Immature natural killer cell (primary cell): ENCODE results near the gene FLYWCH1. TPM values are rescaled to one million over a fixed set of nuclear protein-coding genes. Genes with fewer than 3 reads are reported as not detected.
A peak's percentile ranks its signal among the peaks of the same experiment; 100 is the strongest.
"Not testable (repeated sequence)": the region's sequence is repeated elsewhere in the genome, so short reads cannot be mapped to it uniquely, and the experiment has no call there.

Experiments
- DNase-seq, 3 donors: peaks; one replicate each; pipeline ENCODE4 v3.0.0; 2022; ENCODE audit warnings: mixed read lengths in 1 of 3
- H3K27ac Mint-ChIP-seq, 6 donors: one replicate each; pipeline ENCODE4 v1.8.0; 2020; ENCODE audit warnings: mixed read lengths in 6 of 6, mild to moderate bottlenecking in 5 of 6, inconsistent platforms in 4 of 6, moderate library complexity in 3 of 6
- H3K27me3 Mint-ChIP-seq, 3 donors: one replicate each; pipeline ENCODE4 v1.8.0; 2020 to 2021; ENCODE audit warnings: low read depth in 3 of 3, mild to moderate bottlenecking in 3 of 3, mixed read lengths in 3 of 3, moderate library complexity in 3 of 3, inconsistent platforms in 1 of 3
- H3K36me3 Mint-ChIP-seq, 3 donors: one replicate each; pipeline ENCODE4 v1.8.0; 2020; ENCODE audit warnings: mixed read lengths in 3 of 3, inconsistent platforms in 2 of 3, mild to moderate bottlenecking in 2 of 3
- H3K4me1 Mint-ChIP-seq, 2 donors: one replicate each; pipeline ENCODE4 v1.8.0; 2020; ENCODE audit warnings: inconsistent platforms in 2 of 2, mild to moderate bottlenecking in 2 of 2, mixed read lengths in 2 of 2, moderate library complexity in 1 of 2
- H3K4me3 Mint-ChIP-seq, 5 donors: one replicate each; pipeline ENCODE4 v1.8.0; 2020; ENCODE audit warnings: mild to moderate bottlenecking in 5 of 5, mixed read lengths in 5 of 5, inconsistent platforms in 3 of 5, moderate library complexity in 3 of 5
- H3K9me3 Mint-ChIP-seq, 6 donors: one replicate each; pipeline ENCODE4 v1.8.0; 2020; ENCODE audit warnings: mild to moderate bottlenecking in 6 of 6, mixed read lengths in 6 of 6, inconsistent platforms in 4 of 6, moderate library complexity in 3 of 6
- polyA plus RNA-seq, 3 donors: library from polyadenylated mRNA; unstranded; fragments of 300-500 nt; fragmentation: Illumina TruSeq; gene quantifications; one replicate each; pipeline ENCODE4 v1.2.3, GENCODE V29; 2021

Gene FLYWCH1
- polyA plus RNA-seq, 3 donors from 2014 or later: 2.5 to 16.1 (median 4.8) TPM

DNA sequence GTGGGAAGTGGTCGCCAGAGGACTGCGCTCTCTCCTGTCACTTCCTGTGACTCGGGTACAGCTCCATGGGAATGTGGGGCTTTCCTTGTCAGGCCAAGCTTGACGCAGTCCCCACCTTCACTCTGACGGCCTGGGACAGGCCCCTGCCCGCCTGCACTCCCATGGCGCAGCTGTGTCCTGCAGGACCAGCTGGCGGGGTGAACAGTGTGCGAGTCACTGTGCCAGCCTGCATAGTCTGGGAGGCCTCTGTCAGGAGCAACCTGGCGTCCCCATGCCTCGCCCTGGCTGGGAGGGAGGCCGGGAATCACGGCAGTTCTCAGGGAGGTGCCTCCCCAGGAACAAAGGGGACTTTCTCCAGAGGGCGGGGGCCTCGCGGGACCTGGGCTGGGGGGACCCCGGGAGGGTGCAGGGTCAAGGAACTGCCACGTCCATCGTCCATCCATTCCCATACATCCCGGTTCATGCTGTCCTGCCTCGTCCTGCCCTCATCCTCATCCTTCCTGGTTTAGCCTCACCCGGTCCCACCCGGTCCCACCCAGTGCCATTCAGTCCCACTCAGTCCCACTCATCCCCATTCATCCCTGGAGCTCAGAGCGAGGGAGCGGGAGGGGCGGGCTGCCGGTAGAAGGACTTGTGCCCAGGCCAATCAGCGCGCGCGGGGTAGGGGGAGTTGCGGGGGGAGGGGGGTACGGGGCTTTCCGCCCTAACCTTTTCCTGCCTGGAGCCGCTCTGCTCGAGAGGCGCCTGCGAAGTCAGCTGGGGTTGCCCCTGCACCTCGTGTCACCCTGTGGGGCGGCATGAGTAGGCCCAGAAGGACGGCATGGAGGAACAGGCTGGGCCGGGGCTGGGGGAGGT is 13.4 kb downstream of the FLYWCH1 start:
- peaks cover 0 to 7% (median 4%) of the 10 kb centered on the region in 3 donors for H3K36me3 Mint-ChIP-seq
- no peak overlapping the region for H3K4me3 Mint-ChIP-seq
- no peak for DNase-seq
- H3K9me3 Mint-ChIP-seq: no peaks in the 10 kb centered on the region
- no peaks in the 10 kb centered on the region for H3K27me3 Mint-ChIP-seq
- H3K27ac Mint-ChIP-seq: no peak overlapping the region
- H3K4me1 Mint-ChIP-seq: peaks cover 6 to 10% of the 10 kb centered on the region in 2 donors

DNA sequence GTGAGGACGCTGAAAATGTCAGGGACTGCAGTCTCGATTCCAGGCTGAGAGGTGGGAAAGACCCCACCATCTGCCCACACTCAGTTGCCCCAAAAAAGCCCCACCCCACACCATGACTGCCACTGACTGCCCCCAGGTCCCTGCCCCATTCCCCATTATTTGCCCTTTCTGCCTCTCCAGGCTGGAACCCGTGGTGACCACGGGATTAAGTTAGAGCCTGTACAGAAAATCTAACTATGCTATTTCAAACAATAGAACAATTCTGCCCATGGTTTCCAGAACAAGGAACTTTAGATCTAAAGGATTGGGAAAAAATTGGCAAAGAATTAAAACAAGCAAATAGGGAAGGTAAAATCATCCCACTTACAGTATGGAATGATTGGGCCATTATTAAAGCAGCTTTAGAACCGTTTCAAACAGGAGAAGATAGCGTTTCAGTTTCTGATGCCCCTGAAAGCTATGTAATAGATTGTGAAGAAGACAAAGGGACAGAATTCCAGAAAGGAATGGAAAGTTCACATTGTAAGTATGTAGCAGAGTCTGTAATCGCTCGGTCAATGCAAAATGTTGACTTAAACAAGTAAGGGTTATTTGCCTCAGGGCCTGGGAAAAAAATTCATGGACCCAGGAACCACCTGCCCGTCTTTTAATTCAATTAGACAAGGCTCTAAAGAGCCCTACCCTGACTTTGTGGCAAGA is 14.4 kb downstream of the FLYWCH1 start:
- Mint-ChIP-seq H3K36me3 (peaks cover 0 to 7% (median 4%) of the 10 kb centered on the region in 3 donors), H3K4me1 (peaks cover 6 to 10% of the 10 kb centered on the region in 2 donors), H3K27me3 (no peaks in the 10 kb centered on the region), H3K27ac (peak overlapping the region in 4 of 6 donors; percentile 2 to 81 (median 57)), H3K9me3 (no peaks in the 10 kb centered on the region), H3K4me3 (no peak overlapping the region)
- DNase-seq: no peak

DNA sequence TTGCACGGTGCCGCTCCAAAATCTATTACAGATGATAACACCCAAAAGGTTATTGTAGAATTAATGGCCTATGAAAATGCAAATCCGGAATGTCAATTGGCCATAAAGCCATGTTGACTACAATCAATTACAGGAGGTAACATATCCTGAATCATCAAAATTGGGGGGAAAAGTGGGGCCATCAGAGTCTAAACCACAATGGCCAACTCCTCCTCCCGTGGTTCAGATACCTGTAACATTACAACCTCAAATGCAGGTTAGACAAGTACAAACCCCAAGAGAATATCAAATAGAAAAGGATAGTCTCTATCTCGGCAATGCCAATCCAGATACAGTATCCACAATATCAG is 14.9 kb downstream of the FLYWCH1 start:
- no peaks in the 10 kb centered on the region for H3K9me3 Mint-ChIP-seq
- no peak for DNase-seq
- peaks cover 0 to 7% (median 4%) of the 10 kb centered on the region in 3 donors for H3K36me3 Mint-ChIP-seq
- peak overlapping the region in 5 of 6 donors; percentile 2 to 81 (median 62) for H3K27ac Mint-ChIP-seq
- H3K4me1 Mint-ChIP-seq: peaks cover 6 to 10% of the 10 kb centered on the region in 2 donors
- H3K27me3 Mint-ChIP-seq: no peaks in the 10 kb centered on the region
- peak overlapping the region in 4 of 5 donors; percentile 15 to 46 (median 44) for H3K4me3 Mint-ChIP-seq

DNA sequence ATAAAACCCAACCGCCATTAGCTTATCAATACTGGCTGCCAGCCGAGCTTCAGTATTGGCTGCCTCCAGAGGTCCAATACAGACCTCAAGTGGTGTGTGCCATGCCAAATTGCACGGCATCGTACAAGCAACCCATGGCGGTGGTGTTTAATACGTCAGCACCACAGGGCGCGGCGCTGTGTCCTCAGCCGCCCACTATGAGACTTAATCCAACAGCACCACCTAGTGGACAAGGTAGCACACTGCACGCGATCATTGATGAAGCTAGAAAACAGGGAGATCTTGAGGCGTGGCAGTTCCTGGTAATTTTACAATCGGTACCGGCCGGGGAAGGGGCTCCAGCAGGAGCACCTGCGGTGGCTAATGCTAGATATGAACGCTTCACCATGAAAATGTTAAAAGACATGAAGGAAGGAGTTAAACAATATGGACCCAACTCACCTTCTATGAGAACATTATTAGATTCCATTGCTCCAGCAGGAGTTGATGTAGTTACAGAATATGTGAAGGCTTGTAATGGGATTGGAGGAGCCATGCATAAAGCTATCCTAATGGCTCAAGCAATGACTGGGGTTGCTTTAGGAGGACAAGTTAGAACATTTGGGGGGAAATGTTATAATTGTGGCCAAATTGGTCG is 15.4 kb downstream of the FLYWCH1 start:
- peaks cover 6 to 10% of the 10 kb centered on the region in 2 donors for H3K4me1 Mint-ChIP-seq
- DNase-seq: peak; percentile 82 to 86 (median 83)

DNA sequence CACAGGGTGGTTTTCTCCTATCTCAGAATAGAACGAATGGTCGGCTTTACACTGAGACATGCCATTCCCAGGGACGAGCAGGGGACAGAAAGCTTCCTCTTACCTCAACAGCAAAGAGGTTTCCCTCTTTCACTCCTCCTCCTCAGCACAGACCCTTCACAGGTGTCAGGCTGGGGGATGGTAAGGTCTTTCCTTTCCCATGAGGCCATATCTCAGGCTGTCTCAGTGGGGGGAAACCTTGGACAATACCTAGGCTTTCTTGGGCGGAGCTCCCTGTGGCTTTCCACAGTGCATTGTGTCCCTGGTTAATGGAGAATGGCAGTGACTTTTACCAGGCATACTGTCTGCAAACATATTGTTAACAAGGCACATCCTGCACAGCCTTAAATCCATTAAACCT is 16.4 kb downstream of the FLYWCH1 start:
- not testable (repeated sequence) for DNase-seq, H3K4me3 Mint-ChIP-seq, H3K36me3 Mint-ChIP-seq, H3K27me3 Mint-ChIP-seq, H3K9me3 Mint-ChIP-seq, H3K27ac Mint-ChIP-seq
- peaks cover 6 to 10% of the 10 kb centered on the region in 2 donors for H3K4me1 Mint-ChIP-seq

More for the DNA sequence above, 15.4 kb downstream of the FLYWCH1 start:
- Mint-ChIP-seq H3K27me3 (no peaks in the 10 kb centered on the region), H3K36me3 (peaks cover under 1 to 7% (median 4%) of the 10 kb centered on the region in 3 donors), H3K4me3 (peak overlapping the region in 4 of 5 donors; percentile 15 to 46 (median 44)), H3K9me3 (no peaks in the 10 kb centered on the region), H3K27ac (peak overlapping the region; percentile 2 to 64 (median 32))

DNA sequence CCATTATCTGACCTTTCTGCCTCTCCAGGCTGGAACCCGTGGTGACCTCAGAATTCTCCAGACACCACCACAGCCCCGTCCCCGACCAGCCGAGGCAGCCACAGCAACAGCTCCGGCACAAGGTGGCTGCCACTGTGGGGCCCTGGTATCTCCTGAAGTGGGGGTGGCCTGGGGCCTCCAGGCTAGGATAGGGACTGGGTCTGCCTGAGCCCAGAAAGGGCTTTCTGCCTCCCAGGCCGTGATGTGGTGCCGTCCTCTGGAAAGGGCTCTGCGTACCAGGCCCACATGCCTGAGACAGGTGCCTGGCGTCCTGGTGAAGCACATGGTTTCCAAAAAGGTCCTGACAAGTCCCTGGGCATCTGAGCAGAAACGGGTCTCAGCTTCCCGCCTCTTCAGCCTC is 17.1 kb downstream of the FLYWCH1 start:
- H3K4me3 Mint-ChIP-seq: no peak overlapping the region
- no peaks in the 10 kb centered on the region for H3K27me3 Mint-ChIP-seq
- DNase-seq: no peak
- H3K36me3 Mint-ChIP-seq: peaks cover 0 to 4% (median 0%) of the 10 kb centered on the region in 3 donors
- peak overlapping the region in 1 of 6 donors; percentile 8 for H3K27ac Mint-ChIP-seq
- no peaks in the 10 kb centered on the region for H3K9me3 Mint-ChIP-seq
- H3K4me1 Mint-ChIP-seq: peaks cover 6 to 10% of the 10 kb centered on the region in 2 donors

DNA sequence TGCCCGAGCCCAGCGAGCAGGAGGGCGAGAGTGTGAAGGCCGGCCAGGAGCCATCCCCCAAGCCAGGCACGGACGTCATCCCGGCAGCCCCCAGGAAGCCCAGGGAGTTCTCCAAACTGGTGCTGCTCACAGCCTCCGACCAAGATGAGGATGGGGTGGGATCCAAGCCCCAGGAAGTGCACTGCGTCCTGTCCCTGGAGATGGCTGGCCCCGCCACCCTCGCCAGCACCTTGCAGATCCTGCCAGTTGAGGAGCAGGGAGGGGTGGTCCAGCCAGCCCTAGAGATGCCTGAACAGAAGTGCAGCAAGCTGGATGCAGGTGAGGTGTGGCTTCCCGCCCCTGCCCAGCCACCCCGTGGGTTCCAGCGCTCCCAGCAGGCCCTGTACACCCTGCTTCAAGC is 18.0 kb downstream of the FLYWCH1 start:
- no peak for DNase-seq
- H3K4me1 Mint-ChIP-seq: peaks cover 6 to 10% of the 10 kb centered on the region in 2 donors
- H3K27ac Mint-ChIP-seq: no peak overlapping the region
- no peaks in the 10 kb centered on the region for H3K9me3 Mint-ChIP-seq
- H3K4me3 Mint-ChIP-seq: no peak overlapping the region
- peaks cover 0 to 12% (median 8%) of the 10 kb centered on the region in 3 donors for H3K36me3 Mint-ChIP-seq
- H3K27me3 Mint-ChIP-seq: peaks cover 0 to 2% (median 0%) of the 10 kb centered on the region in 3 donors

DNA sequence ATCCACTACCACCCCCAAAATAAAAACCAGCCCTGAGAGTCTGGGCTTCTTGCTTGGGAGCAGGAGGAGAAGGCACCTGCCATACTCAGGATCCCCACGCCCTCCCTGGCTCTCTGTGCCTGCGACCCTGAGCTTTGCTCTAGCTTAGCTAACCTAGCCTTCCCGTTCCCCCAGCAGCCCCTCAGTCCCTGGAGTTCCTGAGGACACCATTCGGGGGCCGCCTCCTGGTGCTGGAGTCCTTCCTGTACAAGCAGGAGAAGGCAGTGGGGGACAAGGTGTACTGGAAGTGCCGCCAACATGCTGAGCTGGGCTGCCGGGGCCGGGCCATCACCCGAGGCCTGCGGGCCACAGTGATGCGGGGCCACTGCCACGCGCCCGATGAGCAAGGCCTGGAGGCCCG is 18.5 kb downstream of the FLYWCH1 start:
- peaks cover 0 to 12% (median 9%) of the 10 kb centered on the region in 3 donors for H3K36me3 Mint-ChIP-seq
- H3K4me3 Mint-ChIP-seq: no peak overlapping the region
- no peak overlapping the region for H3K27ac Mint-ChIP-seq
- H3K9me3 Mint-ChIP-seq: no peaks in the 10 kb centered on the region
- peaks cover 0 to 2% (median 0%) of the 10 kb centered on the region in 3 donors for H3K27me3 Mint-ChIP-seq
- no peak for DNase-seq
- H3K4me1 Mint-ChIP-seq: peaks cover 6 to 10% of the 10 kb centered on the region in 2 donors

DNA sequence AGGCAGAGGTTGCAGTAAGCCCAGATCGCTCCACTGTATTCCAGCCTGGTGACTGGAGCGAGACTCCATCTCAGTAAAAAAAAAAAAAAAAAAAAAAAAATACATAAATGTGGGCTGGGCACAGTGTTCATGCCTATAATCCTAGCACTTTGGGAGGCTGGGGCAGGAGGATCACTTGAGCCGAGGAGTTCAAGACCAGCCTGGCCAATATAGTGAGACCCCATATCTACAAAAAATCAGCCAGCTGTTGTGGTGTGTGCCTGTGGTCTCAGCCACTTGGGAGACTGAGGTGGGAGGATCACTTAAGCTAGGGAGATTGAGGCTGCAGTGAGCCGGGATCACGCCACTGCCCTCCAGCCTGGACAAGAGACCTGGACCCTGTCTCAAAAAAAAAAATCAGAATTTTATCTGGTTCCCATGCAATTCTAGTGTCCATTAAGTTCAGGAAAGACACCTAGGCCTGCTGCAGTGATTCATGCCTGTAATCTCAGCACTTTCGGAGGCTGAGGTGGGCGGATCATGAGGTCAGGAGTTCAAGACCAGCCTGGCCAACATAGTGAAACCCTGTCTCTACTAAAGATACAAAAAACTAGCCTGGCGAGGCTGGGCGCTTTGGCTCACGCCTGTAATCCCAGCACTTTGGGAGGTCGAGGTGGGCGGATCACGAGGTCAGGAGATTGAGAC is 19.6 kb downstream of the FLYWCH1 start:
- Mint-ChIP-seq H3K36me3 (peaks cover 0 to 13% (median 12%) of the 10 kb centered on the region in 3 donors), H3K4me1 (peaks cover 6 to 10% of the 10 kb centered on the region in 2 donors)
- H3K9me3 Mint-ChIP-seq, H3K4me3 Mint-ChIP-seq, H3K27ac Mint-ChIP-seq, DNase-seq, H3K27me3 Mint-ChIP-seq: not testable (repeated sequence)

DNA sequence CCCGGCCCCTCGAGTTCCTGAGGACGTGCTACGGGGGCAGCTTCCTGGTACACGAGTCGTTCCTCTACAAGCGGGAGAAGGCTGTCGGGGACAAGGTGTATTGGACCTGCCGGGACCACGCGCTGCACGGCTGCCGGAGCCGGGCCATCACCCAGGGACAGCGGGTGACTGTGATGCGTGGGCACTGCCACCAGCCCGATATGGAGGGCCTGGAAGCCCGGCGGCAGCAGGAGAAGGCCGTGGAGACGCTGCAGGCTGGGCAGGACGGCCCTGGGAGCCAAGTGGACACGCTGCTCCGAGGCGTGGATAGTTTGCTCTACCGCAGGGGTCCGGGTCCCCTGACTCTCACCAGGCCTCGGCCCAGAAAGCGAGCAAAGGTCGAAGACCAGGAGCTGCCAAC is 21.4 kb downstream of the FLYWCH1 start:
- peaks cover 0 to 2% (median 0%) of the 10 kb centered on the region in 3 donors for H3K27me3 Mint-ChIP-seq
- no peaks in the 10 kb centered on the region for H3K9me3 Mint-ChIP-seq
- H3K36me3 Mint-ChIP-seq: peaks cover 0 to 13% (median 12%) of the 10 kb centered on the region in 3 donors
- H3K4me1 Mint-ChIP-seq: no peaks in the 10 kb centered on the region
- no peak overlapping the region for H3K27ac Mint-ChIP-seq
- H3K4me3 Mint-ChIP-seq: no peak overlapping the region
- no peak for DNase-seq

DNA sequence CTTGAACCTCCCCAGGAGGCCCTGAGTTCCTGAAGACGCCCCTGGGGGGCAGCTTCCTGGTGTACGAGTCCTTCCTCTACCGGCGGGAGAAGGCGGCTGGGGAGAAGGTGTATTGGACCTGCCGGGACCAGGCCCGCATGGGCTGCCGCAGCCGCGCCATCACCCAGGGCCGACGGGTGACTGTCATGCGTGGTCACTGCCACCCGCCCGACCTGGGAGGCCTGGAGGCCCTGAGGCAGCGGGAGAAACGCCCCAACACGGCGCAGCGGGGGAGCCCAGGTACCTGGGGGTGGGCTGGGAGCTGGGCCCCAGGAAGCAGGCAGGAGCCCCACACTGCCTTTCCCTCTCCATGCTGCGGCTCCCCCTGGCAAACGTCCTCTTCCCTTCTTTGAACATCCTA is 22.0 kb downstream of the FLYWCH1 start:
- Mint-ChIP-seq H3K27ac (no peak overlapping the region), H3K9me3 (no peaks in the 10 kb centered on the region)
- no peak for DNase-seq

DNA sequence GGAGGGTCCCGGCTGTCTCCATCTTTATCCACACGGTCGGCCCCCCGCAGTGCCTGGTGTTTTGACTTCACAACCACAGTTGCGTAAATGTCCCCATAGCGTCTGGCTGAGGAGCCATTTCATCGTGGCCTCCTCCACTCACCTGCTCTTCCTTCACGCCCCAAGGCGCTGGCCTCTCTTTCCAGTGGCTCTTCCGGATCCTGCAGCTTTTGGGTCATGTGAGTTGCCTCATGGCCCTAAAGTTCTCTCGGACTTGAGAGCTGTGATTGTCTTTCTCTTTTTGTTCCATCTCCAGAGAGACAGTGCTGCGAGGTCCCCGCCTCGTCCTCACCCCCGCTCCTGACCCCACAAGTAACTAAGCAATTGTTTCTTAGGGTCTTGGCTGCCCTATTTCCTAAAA is 22.7 kb downstream of the FLYWCH1 start:
- Mint-ChIP-seq H3K9me3 (no peaks in the 10 kb centered on the region), H3K27ac (peak overlapping the region in 1 of 6 donors; percentile 44), H3K4me1 (no peaks in the 10 kb centered on the region), H3K4me3 (no peak overlapping the region), H3K27me3 (peaks cover 0 to 2% (median 0%) of the 10 kb centered on the region in 3 donors), H3K36me3 (peaks cover 0 to 16% (median 12%) of the 10 kb centered on the region in 3 donors)
- DNase-seq: no peak

More for the DNA sequence above, 22.0 kb downstream of the FLYWCH1 start:
- Mint-ChIP-seq H3K36me3 (peaks cover 0 to 13% (median 12%) of the 10 kb centered on the region in 3 donors), H3K4me3 (no peak overlapping the region), H3K27me3 (peaks cover 0 to 2% (median 0%) of the 10 kb centered on the region in 3 donors), H3K4me1 (no peaks in the 10 kb centered on the region)

DNA sequence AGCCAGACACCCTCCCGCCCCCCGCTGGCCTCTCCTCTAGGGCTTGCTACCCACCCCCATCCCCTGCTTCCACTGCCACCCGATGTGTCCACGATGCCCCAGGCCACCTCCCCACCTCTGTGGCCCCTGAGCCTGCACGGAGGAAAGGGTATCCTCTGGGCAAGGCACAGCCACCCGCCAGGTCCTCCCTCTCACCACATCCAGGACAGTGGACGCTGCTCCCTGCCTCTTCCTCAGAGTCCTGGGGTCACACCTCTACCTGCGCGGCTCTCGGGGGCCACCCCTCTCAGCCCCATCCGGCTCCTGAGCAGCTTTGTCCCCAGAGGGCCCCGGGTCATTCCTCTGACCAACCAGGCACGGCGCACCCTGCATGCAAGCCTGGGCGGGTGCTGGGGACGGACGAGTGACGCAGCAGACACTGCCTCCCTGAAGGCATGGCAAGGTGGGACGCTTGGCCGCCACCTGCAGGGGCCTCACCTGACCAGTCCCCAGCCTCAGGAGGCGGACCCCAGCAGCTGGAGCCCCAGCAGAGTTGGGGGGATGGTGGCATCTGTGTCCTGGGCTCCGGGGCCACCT is 24.8 kb downstream of the FLYWCH1 start:
- Mint-ChIP-seq H3K9me3 (no peaks in the 10 kb centered on the region), H3K36me3 (peaks cover 4 to 24% (median 15%) of the 10 kb centered on the region in 3 donors), H3K27me3 (peaks cover 0 to 2% (median 0%) of the 10 kb centered on the region in 3 donors), H3K4me3 (no peak overlapping the region), H3K4me1 (no peaks in the 10 kb centered on the region), H3K27ac (no peak overlapping the region)
- no peak for DNase-seq
